HG03095 (cell line): ENCODE results near the gene CERK.

ENCODE experiments used
- ATAC-seq: cut with Tn5 transposase; IDR thresholded peaks from one replicate; pipeline ENCODE4 v1.9.1; 2021; ENCODE audit warnings: moderate library complexity; ENCODE audit not compliant: unreplicated experiment

CERK gene

GRCh38 chr22:46732513-46732912 is 5.5 kb downstream of the CERK start:
- no peak for ATAC-seq

- no peak for ATAC-seq
Measured at GRCh38 chr22:46732041-46732379, 6.0 kb downstream of the CERK start.

- no peak for ATAC-seq
Measured at GRCh38 chr22:46731246-46732040, 6.6 kb downstream of the CERK start.

GRCh38 chr22:46730568-46731245 is 7.3 kb downstream of the CERK start:
- ATAC-seq = no peak

- ATAC-seq = no peak
Measured at GRCh38 chr22:46728470-46728869, 9.6 kb downstream of the CERK start.

- ATAC-seq = no peak
Measured at GRCh38 chr22:46727813-46728364, 10.2 kb downstream of the CERK start.

GRCh38 chr22:46726986-46727317 is 11.1 kb downstream of the CERK start:
- no peak for ATAC-seq

GRCh38 chr22:46726066-46726985 is 11.7 kb downstream of the CERK start:
- ATAC-seq = no peak

GRCh38 chr22:46725096-46725495 is 13.0 kb downstream of the CERK start:
- no peak for ATAC-seq

- ATAC-seq = no peak
Measured at GRCh38 chr22:46723882-46724281, 14.2 kb downstream of the CERK start.

GRCh38 chr22:46721501-46722085 is 16.5 kb downstream of the CERK start:
- ATAC-seq = no peak

GRCh38 chr22:46719921-46720320 is 18.1 kb downstream of the CERK start:
- no peak for ATAC-seq

- no peak for ATAC-seq
Measured at GRCh38 chr22:46714550-46714949, 23.5 kb downstream of the CERK start.

GRCh38 chr22:46712288-46712687 is 25.8 kb downstream of the CERK start:
- no peak for ATAC-seq

GRCh38 chr22:46710806-46711205 is 27.2 kb downstream of the CERK start:
- ATAC-seq = no peak

- no peak for ATAC-seq
Measured at GRCh38 chr22:46708766-46709330, 29.2 kb downstream of the CERK start.

- no peak for ATAC-seq
Measured at GRCh38 chr22:46707827-46708570, 30.1 kb downstream of the CERK start.

- no peak for ATAC-seq
Measured at GRCh38 chr22:46707305-46707704, 30.7 kb downstream of the CERK start.

- ATAC-seq = no peak
Measured at GRCh38 chr22:46706060-46706459, 32.0 kb downstream of the CERK start.

GRCh38 chr22:46703996-46704370 is 34.1 kb downstream of the CERK start:
- no peak for ATAC-seq
